ENCODE results near the gene PLA2G5.

Gene PLA2G5

GRCh38 chr1:20108366-20109123 lies 38.6 kb downstream of the PLA2G5 start:
- DNase-seq: no peak

DNA sequence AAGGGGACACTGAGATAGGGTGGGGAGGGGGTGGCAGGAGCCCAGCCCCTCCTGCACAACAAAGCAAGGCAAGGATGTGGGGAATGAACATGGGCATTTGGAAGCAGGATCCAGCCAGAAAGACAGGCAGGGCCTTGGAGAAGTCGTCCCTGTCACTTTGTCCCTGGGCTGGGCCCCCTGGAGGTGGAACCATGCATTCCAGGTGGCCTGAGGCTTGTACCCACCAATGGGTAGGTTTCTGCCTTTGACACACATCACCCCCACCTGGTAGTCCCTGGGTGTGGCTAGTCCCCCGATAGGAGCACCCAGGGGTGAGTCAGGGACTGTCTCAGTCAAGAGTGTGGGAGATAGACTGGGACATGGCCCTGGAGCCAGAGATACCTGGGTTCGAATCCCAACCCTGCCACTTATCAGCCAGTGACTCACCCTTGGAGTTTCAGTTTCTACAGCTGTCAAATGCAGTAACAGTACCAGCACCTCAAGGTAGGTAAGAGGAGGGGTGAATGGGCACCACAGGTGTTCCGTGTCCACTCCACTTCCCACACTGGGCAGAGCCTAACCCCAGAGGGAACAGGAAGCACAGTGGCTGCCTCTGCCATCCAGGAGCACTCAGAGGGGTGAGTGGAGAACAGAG lies 39.3 kb downstream of the PLA2G5 start:
- no peak overlapping the region for H3K4me3 ChIP-seq (ENCODE audit: low read length)
- H3K4me2 ChIP-seq (ENCODE audit: low read depth, low read length): no peak overlapping the region
- H3K79me2 ChIP-seq (ENCODE audit: low read length): no peaks in the 10 kb centered on the region
- H3K4me1 ChIP-seq (ENCODE audit: low read length): peaks cover 7% of the 10 kb centered on the region; the same call in 1 of the 2 replicates
- no peak overlapping the region for H3K27ac ChIP-seq (ENCODE audit: low read length)
- no peak overlapping the region for H2AFZ ChIP-seq (ENCODE audit: low read length)
- H3K9me3 ChIP-seq (replicated peaks; ENCODE audit: insufficient read depth, low read length): no peaks in the 10 kb centered on the region
- no peaks in the 10 kb centered on the region for H3K9me2 ChIP-seq (replicated peaks; ENCODE audit: insufficient read depth, low read length)
- no peak for DNase-seq
- no peaks in the 10 kb centered on the region for H3F3A ChIP-seq (ENCODE audit: insufficient read depth, low read length)
- no peaks in the 10 kb centered on the region for H3K27me3 ChIP-seq (replicated peaks; ENCODE audit: insufficient read depth, low read length)
- no peaks in the 10 kb centered on the region for H3K36me3 ChIP-seq (replicated peaks; ENCODE audit: insufficient read depth, low read length)
- TF ChIP-seq EZH2 (optimal IDR thresholded peaks at IDR 0.05; ENCODE audit: low read depth, low read length) (no peak), EZH2phosphoT487 (IDR thresholded peaks at IDR 0.05; ENCODE audit: low read length) (no peak)
- TF ChIP-seq, protein P1, sequence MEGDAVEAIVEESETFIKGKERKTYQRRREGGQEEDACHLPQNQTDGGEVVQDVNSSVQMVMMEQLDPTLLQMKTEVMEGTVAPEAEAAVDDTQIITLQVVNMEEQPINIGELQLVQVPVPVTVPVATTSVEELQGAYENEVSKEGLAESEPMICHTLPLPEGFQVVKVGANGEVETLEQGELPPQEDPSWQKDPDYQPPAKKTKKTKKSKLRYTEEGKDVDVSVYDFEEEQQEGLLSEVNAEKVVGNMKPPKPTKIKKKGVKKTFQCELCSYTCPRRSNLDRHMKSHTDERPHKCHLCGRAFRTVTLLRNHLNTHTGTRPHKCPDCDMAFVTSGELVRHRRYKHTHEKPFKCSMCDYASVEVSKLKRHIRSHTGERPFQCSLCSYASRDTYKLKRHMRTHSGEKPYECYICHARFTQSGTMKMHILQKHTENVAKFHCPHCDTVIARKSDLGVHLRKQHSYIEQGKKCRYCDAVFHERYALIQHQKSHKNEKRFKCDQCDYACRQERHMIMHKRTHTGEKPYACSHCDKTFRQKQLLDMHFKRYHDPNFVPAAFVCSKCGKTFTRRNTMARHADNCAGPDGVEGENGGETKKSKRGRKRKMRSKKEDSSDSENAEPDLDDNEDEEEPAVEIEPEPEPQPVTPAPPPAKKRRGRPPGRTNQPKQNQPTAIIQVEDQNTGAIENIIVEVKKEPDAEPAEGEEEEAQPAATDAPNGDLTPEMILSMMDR (IDR thresholded peaks at IDR 0.05; ENCODE audit: low read length): no peak
- H3K9ac ChIP-seq (ENCODE audit: low read length): no peak overlapping the region
- no peaks in the 10 kb centered on the region for H4K20me1 ChIP-seq (ENCODE audit: insufficient read depth, low read length)

More at GRCh38 chr1:20108366-20109123, 38.6 kb downstream of the PLA2G5 start:
- no peaks in the 10 kb centered on the region for H3F3A ChIP-seq (ENCODE audit: insufficient read depth, low read length)
- no peaks in the 10 kb centered on the region for H3K9me2 ChIP-seq (replicated peaks; ENCODE audit: insufficient read depth, low read length)
- peaks cover 7% of the 10 kb centered on the region; the same call in 1 of the 2 replicates for H3K4me1 ChIP-seq (ENCODE audit: low read length)
- no peak overlapping the region for H3K9ac ChIP-seq (ENCODE audit: low read length)
- no peaks in the 10 kb centered on the region for H3K27me3 ChIP-seq (replicated peaks; ENCODE audit: insufficient read depth, low read length)
- H4K20me1 ChIP-seq (ENCODE audit: insufficient read depth, low read length): no peaks in the 10 kb centered on the region
- TF ChIP-seq EZH2phosphoT487 (IDR thresholded peaks at IDR 0.05; ENCODE audit: low read length) (no peak), EZH2 (optimal IDR thresholded peaks at IDR 0.05; ENCODE audit: low read depth, low read length) (no peak)
- TF ChIP-seq, protein P1 (IDR thresholded peaks at IDR 0.05; ENCODE audit: low read length): no peak
- H3K4me2 ChIP-seq (ENCODE audit: low read depth, low read length): no peak overlapping the region
- no peak overlapping the region for H3K4me3 ChIP-seq (ENCODE audit: low read length)
- H3K79me2 ChIP-seq (ENCODE audit: low read length): no peaks in the 10 kb centered on the region
- H2AFZ ChIP-seq (ENCODE audit: low read length): no peak overlapping the region
- no peaks in the 10 kb centered on the region for H3K9me3 ChIP-seq (replicated peaks; ENCODE audit: insufficient read depth, low read length)
- no peaks in the 10 kb centered on the region for H3K36me3 ChIP-seq (replicated peaks; ENCODE audit: insufficient read depth, low read length)
- no peak overlapping the region for H3K27ac ChIP-seq (ENCODE audit: low read length)

DNA sequence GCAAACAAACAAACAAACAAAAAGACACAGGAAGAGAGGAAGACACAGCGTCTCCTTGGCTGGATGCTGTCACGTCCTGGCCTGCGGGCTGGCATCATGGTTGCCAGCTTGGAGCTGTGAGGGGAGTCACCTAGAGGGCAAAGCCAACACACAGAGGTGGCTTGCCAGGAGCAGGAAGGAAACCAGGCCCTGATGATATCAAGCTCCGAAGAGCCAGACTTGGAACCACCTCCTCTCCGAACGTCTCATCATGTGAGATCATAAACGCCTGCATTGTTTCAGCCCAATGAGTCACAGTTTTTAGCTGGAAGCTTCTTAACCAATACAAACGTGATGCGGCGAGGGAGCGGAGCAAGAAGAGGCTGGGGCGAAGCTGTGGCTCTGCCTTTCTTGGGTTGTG lies 40.7 kb downstream of the PLA2G5 start:
- no peaks in the 10 kb centered on the region for H3K27me3 ChIP-seq (replicated peaks; ENCODE audit: insufficient read depth, low read length)
- H3K9ac ChIP-seq (ENCODE audit: low read length): no peak overlapping the region
- H2AFZ ChIP-seq (ENCODE audit: low read length): no peak overlapping the region

More for the DNA sequence above, 40.7 kb downstream of the PLA2G5 start:
- Histone ChIP-seq H4K20me1 (ENCODE audit: insufficient read depth, low read length) (no peaks in the 10 kb centered on the region), H3K4me3 (ENCODE audit: low read length) (no peak overlapping the region), H3K4me1 (ENCODE audit: low read length) (peaks cover 7% of the 10 kb centered on the region; the same call in 1 of the 2 replicates), H3K79me2 (ENCODE audit: low read length) (no peaks in the 10 kb centered on the region), H3K4me2 (ENCODE audit: low read depth, low read length) (no peak overlapping the region), H3K27ac (ENCODE audit: low read length) (no peak overlapping the region), H3K9me2 (replicated peaks; ENCODE audit: insufficient read depth, low read length) (no peaks in the 10 kb centered on the region), H3K36me3 (replicated peaks; ENCODE audit: insufficient read depth, low read length) (no peaks in the 10 kb centered on the region), H3F3A (ENCODE audit: insufficient read depth, low read length) (no peaks in the 10 kb centered on the region), H3K9me3 (replicated peaks; ENCODE audit: insufficient read depth, low read length) (no peaks in the 10 kb centered on the region)
- DNase-seq: no peak
- TF ChIP-seq, protein P1 (IDR thresholded peaks at IDR 0.05; ENCODE audit: low read length): no peak
- no peak for TF ChIP-seq EZH2phosphoT487 (IDR thresholded peaks at IDR 0.05; ENCODE audit: low read length)

Data from MM.1S (cell line).